HTR-8/SVneo (cell line): ENCODE data around the gene HDAC6.

ENCODE experiments used
- DNase-seq: peaks from one replicate; pipeline ENCODE4 v3.0.0; 2011; ENCODE audit warnings: low spot score, mixed read lengths; ENCODE audit not compliant: insufficient read length
- FAIRE-seq: peaks from 2 replicates; lab custom pipeline; 2011; peaks lifted over from hg19 to GRCh38; lab: Jason Lieb, UNC

HDAC6 gene

GRCh38 chrX:48801280-48802088 is at the start of gene HDAC6:
TSS of gene HDAC6 (plus strand) at chrX:48802067. CDS start at chrX:48802693, 626 bp downstream.
- FAIRE-seq (peak; percentile 79), DNase-seq (peak; percentile 77)

GRCh38 chrX:48752498-48752897 is 49.4 kb upstream of the HDAC6 start:
- FAIRE-seq (no peak), DNase-seq (no peak)

- FAIRE-seq (no peak), DNase-seq (no peak)
Observed at GRCh38 chrX:48753708-48754228, 48.1 kb upstream of the HDAC6 start.

- DNase-seq (no peak), FAIRE-seq (no peak)
Observed at GRCh38 chrX:48754238-48754637, 47.6 kb upstream of the HDAC6 start.

- no peak for FAIRE-seq
Observed at GRCh38 chrX:48761674-48762471, 40.0 kb upstream of the HDAC6 start, which contains the start of gene GLOD5. TSS of gene GLOD5 (plus strand) at chrX:48761747. CDS start at chrX:48761791, 44 bp downstream.

GRCh38 chrX:48769230-48769629 is 32.6 kb upstream of the HDAC6 start:
- DNase-seq (no peak), FAIRE-seq (no peak)

More at GRCh38 chrX:48761674-48762471, 40.0 kb upstream of the HDAC6 start, which contains the start of gene GLOD5:
- peak; percentile 15 for DNase-seq

GRCh38 chrX:48770296-48770695 is 31.6 kb upstream of the HDAC6 start:
- DNase-seq (no peak), FAIRE-seq (no peak)

GRCh38 chrX:48772602-48773001 is 29.3 kb upstream of the HDAC6 start:
- FAIRE-seq (no peak), DNase-seq (no peak)

- DNase-seq (no peak), FAIRE-seq (no peak)
Observed at GRCh38 chrX:48776818-48777439, 24.9 kb upstream of the HDAC6 start.

- FAIRE-seq, result no peak
- no peak for DNase-seq
Observed at GRCh38 chrX:48779399-48779798, 22.5 kb upstream of the HDAC6 start.

- FAIRE-seq (no peak), DNase-seq (no peak)
Observed at GRCh38 chrX:48781705-48782104, 20.2 kb upstream of the HDAC6 start.

GRCh38 chrX:48782216-48782615 is 19.7 kb upstream of the HDAC6 start:
- FAIRE-seq (no peak), DNase-seq (no peak)

- no peak for DNase-seq
- FAIRE-seq, result no peak
Observed at GRCh38 chrX:48782795-48783194, 19.1 kb upstream of the HDAC6 start.

GRCh38 chrX:48784726-48785125 is 17.1 kb upstream of the HDAC6 start:
- DNase-seq, result no peak
- no peak for FAIRE-seq

GRCh38 chrX:48785186-48785539 is 16.7 kb upstream of the HDAC6 start:
- no peak for FAIRE-seq
- DNase-seq, result no peak

- DNase-seq, result no peak
- FAIRE-seq, result no peak
Observed at GRCh38 chrX:48785540-48786214, 16.2 kb upstream of the HDAC6 start.

- no peak for DNase-seq
- no peak for FAIRE-seq
Observed at GRCh38 chrX:48786341-48786800, 15.5 kb upstream of the HDAC6 start, which contains the start of gene GATA1. TSS of gene GATA1 (plus strand) at chrX:48786590. CDS start at chrX:48791110, 4,520 bp downstream.

GRCh38 chrX:48786825-48787504 is 14.9 kb upstream of the HDAC6 start:
- FAIRE-seq, result no peak

More at GRCh38 chrX:48786825-48787504, 14.9 kb upstream of the HDAC6 start:
- DNase-seq, result no peak
